ENCODE results near the gene KIF25. TPM values are rescaled to one million over a fixed set of nuclear protein-coding genes. Genes with fewer than 3 reads are reported as not detected.

KIF25 gene
- total and polyA plus RNA-seq, 8 donors, result 0.23 to 0.35 (median 0.26) TPM; not detected in 4

GRCh38 chr6:167977717-167978467 is 19.6 kb upstream of the KIF25 start:
- Histone ChIP-seq H3K36me3 (no peaks in the 10 kb centered on the region), H3K27me3 (no peaks in the 10 kb centered on the region), H3K4me3 (no peak overlapping the region), H3K9me3 (no peaks in the 10 kb centered on the region), H3K27ac (no peak overlapping the region), H3K4me1 (no peaks in the 10 kb centered on the region)
- TF ChIP-seq CTCF (IDR thresholded peaks at IDR 0.05), result no peak
- 86 to 93% methylated on average over 39 to 43 of the region's 43 CpGs for WGBS, 2 donors
- no peak for ATAC-seq
- no peak for DNase-seq
- intact Hi-C loops (cut with DNase I), result no loop called here
- no peak for FAIRE-seq

- Histone ChIP-seq H3K9me3 (no peaks in the 10 kb centered on the region), H3K4me3 (no peak overlapping the region), H3K27ac (no peak overlapping the region), H3K4me1 (no peaks in the 10 kb centered on the region), H3K36me3 (no peaks in the 10 kb centered on the region), H3K27me3 (no peaks in the 10 kb centered on the region)
- intact Hi-C loops (cut with DNase I), result no loop called here
- DNase-seq, result no peak
- TF ChIP-seq CTCF (IDR thresholded peaks at IDR 0.05), result no peak
- no peak for FAIRE-seq
- ATAC-seq, result no peak
- WGBS, 2 donors, result 60 to 73% methylated on average over 7 of the region's 7 CpGs
Measured at GRCh38 chr6:167978607-167979006, 18.9 kb upstream of the KIF25 start.

DNA sequence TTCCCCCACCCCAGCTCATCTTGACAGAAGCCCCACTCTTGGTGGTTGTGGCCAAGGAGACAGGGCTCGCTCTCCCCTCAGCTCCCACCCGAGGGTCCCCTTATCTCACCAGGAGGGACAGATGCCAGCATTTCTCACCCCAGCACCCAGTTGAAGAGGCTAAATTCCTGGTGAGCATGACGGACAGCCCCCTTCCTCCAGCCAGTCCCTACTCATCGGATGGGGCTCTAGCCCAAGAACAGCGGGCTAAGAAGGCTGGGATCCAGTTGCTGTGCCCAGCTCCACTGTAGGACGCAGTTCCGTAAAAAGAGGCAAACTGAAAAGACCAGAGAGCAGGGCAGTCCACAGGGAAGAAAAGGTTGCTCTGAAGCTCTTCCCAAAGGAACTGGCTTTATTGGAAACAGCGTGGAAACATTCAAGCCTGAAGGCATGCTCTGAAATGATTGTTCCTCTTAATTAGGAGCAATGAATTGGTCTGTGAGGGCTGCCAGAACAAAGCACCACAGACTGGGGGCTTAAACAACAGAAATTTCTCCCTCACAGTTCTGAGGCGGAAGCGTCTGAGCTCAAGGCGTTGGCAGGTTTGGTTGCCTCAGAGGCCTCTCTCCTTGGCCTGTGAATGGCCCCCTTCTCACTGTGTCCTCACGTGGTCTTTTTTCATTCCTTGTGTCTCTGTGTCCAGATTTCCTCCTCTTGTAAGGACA is 17.9 kb upstream of the KIF25 start:
- DNase-seq (no peak), ATAC-seq (no peak), FAIRE-seq (no peak)
- H3K9me3 ChIP-seq, result no peaks in the 10 kb centered on the region
- H3K27ac ChIP-seq, result no peak overlapping the region
- WGBS, 2 donors, result 83 to 87% methylated on average over 12 of the region's 12 CpGs
- H3K27me3 ChIP-seq, result no peaks in the 10 kb centered on the region
- no peaks in the 10 kb centered on the region for H3K4me1 ChIP-seq
- intact Hi-C loops (cut with DNase I), result no loop called here
- H3K36me3 ChIP-seq, result no peaks in the 10 kb centered on the region
- TF ChIP-seq CTCF (IDR thresholded peaks at IDR 0.05), result no peak
- no peak overlapping the region for H3K4me3 ChIP-seq

- H3K27me3 ChIP-seq, result no peaks in the 10 kb centered on the region
- FAIRE-seq (no peak), DNase-seq (no peak), ATAC-seq (no peak)
- no peaks in the 10 kb centered on the region for H3K36me3 ChIP-seq
- intact Hi-C loops (cut with DNase I), result no loop called here
- WGBS, 2 donors, result 66 to 69% methylated on average over 3 of the region's 3 CpGs
- no peaks in the 10 kb centered on the region for H3K4me1 ChIP-seq
- no peak overlapping the region for H3K4me3 ChIP-seq
- H3K27ac ChIP-seq, result no peak overlapping the region
- TF ChIP-seq CTCF (IDR thresholded peaks at IDR 0.05), result no peak
- no peaks in the 10 kb centered on the region for H3K9me3 ChIP-seq
Measured at GRCh38 chr6:167980911-167981580, 16.4 kb upstream of the KIF25 start.

All from pancreas (tissue), 10 donors.